Neural progenitor cell (in vitro differentiated cells): ENCODE results near the gene THRB. TPM values are rescaled to one million over a fixed set of nuclear protein-coding genes. Genes with fewer than 3 reads are reported as not detected.

ENCODE experiments used
- DNase-seq: peaks from one replicate; pipeline ENCODE4 v3.0.0-alpha.2; 2016; ENCODE audit warnings: low spot score
- H2AFZ ChIP-seq: fragments of 200-600 bp; sonication (generic); replicated peaks from 2 replicates; pipeline ENCODE4 v1.6.1; 2016; ENCODE audit warnings: antibody characterized with exemption
- H3F3A ChIP-seq: fragments of 200-600 bp; sonication (generic); 2 replicates; pipeline ENCODE4 v1.6.1; 2016; ENCODE audit warnings: antibody characterized with exemption, low read depth
- H3K27ac ChIP-seq: fragments of 200-600 bp; sonication (generic); 2 replicates; pipeline ENCODE4 v1.5.1; 2016; ENCODE audit warnings: mild to moderate bottlenecking
- H3K27me3 ChIP-seq: fragments of 200-600 bp; sonication (generic); 2 replicates; pipeline ENCODE4 v1.6.1; 2016; ENCODE audit warnings: mild to moderate bottlenecking, moderate library complexity
- H3K36me3 ChIP-seq: fragments of 200-600 bp; sonication (generic); 2 replicates; pipeline ENCODE4 v1.5.1; 2016
- H3K4me1 ChIP-seq: fragments of 200-600 bp; sonication (generic); 2 replicates; pipeline ENCODE4 v1.6.1; 2016; ENCODE audit warnings: mixed run types
- H3K4me2 ChIP-seq: fragments of 200-600 bp; sonication (generic); 2 replicates; pipeline ENCODE4 v1.6.1; 2016
- H3K4me3 ChIP-seq: fragments of 200-600 bp; sonication (generic); 2 replicates; pipeline ENCODE4 v1.5.1; 2016
- H3K79me2 ChIP-seq: fragments of 200-600 bp; sonication (generic); 2 replicates; pipeline ENCODE4 v1.6.1; 2016; ENCODE audit warnings: low read depth
- H3K9ac ChIP-seq: fragments of 200-600 bp; sonication (generic); 2 replicates; pipeline ENCODE4 v1.6.1; 2016
- H3K9me3 ChIP-seq: fragments of 200-600 bp; sonication (generic); 2 replicates; pipeline ENCODE4 v1.5.1; 2016; ENCODE audit warnings: low read depth
- H4K20me1 ChIP-seq: fragments of 200-600 bp; sonication (generic); 2 replicates; pipeline ENCODE4 v1.6.1; 2016; ENCODE audit warnings: low read depth
- H3K27ac Mint-ChIP-seq: 3 replicates; pipeline ENCODE4 v1.8.0; 2021; ENCODE audit warnings: mixed read lengths
- H3K27me3 Mint-ChIP-seq: 2 replicates; pipeline ENCODE4 v1.8.0; 2022; ENCODE audit warnings: low read depth, mild to moderate bottlenecking, inconsistent platforms, moderate library complexity, mixed read lengths; ENCODE audit not compliant: insufficient read depth
- H3K36me3 Mint-ChIP-seq: 3 replicates; pipeline ENCODE4 v1.8.0; 2021; ENCODE audit warnings: mixed read lengths
- H3K4me1 Mint-ChIP-seq: 3 replicates; pipeline ENCODE4 v1.8.0; 2021; ENCODE audit warnings: mixed read lengths
- H3K4me3 Mint-ChIP-seq: 3 replicates; pipeline ENCODE4 v1.8.0; 2021; ENCODE audit warnings: mild to moderate bottlenecking, moderate library complexity, mixed read lengths
- H3K9me3 Mint-ChIP-seq: 3 replicates; pipeline ENCODE4 v1.8.0; 2020; ENCODE audit warnings: mixed read lengths
- CTCF ChIP-seq: fragments of 200-600 bp; sonication (generic); IDR thresholded peaks from 2 replicates; pipeline ENCODE4 v1.5.1; 2017; ENCODE audit warnings: antibody characterized with exemption, mild to moderate bottlenecking
- EZH2 ChIP-seq: fragments of 200-600 bp; sonication (generic); IDR thresholded peaks from 2 replicates; pipeline ENCODE4 v1.6.1; 2017; ENCODE audit warnings: antibody characterized with exemption, mild to moderate bottlenecking, moderate library complexity
- EZH2phosphoT487 ChIP-seq: fragments of 200-600 bp; sonication (generic); IDR thresholded peaks from 2 replicates; pipeline ENCODE4 v1.6.1; 2017; ENCODE audit warnings: antibody characterized with exemption
- total RNA-seq: library from RNA; depleted of rRNA; stranded (reverse); fragments of >200 nt; gene quantifications from 2 replicates; pipeline ENCODE4 v1.2.3, GENCODE V29; 2015; ENCODE audit warnings: low replicate concordance

The THRB gene
- total RNA-seq, 1 donor from 2014 or later, result 1.2 TPM

GRCh38 chr3:24361623-24362022 lies 133.0 kb downstream of the THRB start:
- H3K9ac ChIP-seq, result no peak overlapping the region

GRCh38 chr3:24360957-24361356 lies 133.7 kb downstream of the THRB start:
- Mint-ChIP-seq H3K27ac (no peak overlapping the region), H3K9me3 (no peaks in the 10 kb centered on the region), H3K4me3 (no peak overlapping the region), H3K27me3 (peaks cover 2% of the 10 kb centered on the region), H3K36me3 (no peaks in the 10 kb centered on the region), H3K4me1 (peaks cover 18% of the 10 kb centered on the region)
- Histone ChIP-seq H3K9me3 (no peaks in the 10 kb centered on the region), H3K36me3 (no peaks in the 10 kb centered on the region), H4K20me1 (no peaks in the 10 kb centered on the region), H3K4me2 (no peak overlapping the region), H2AFZ (no peak overlapping the region), H3K27me3 (no peaks in the 10 kb centered on the region), H3K9ac (no peak overlapping the region), H3K79me2 (no peaks in the 10 kb centered on the region), H3F3A (no peaks in the 10 kb centered on the region), H3K4me1 (peaks cover 14% of the 10 kb centered on the region), H3K4me3 (no peak overlapping the region), H3K27ac (no peak overlapping the region)
- DNase-seq, result no peak
- TF ChIP-seq EZH2, result no peak
- no peak for TF ChIP-seq CTCF
- TF ChIP-seq EZH2phosphoT487, result no peak

More at GRCh38 chr3:24361623-24362022, 133.0 kb downstream of the THRB start:
- H3K4me2 ChIP-seq, result no peak overlapping the region
- H4K20me1 ChIP-seq, result no peaks in the 10 kb centered on the region
- H3K27ac ChIP-seq, result no peak overlapping the region
- peaks cover 2% of the 10 kb centered on the region for H3K27me3 Mint-ChIP-seq
- no peak overlapping the region for H3K4me3 ChIP-seq
- H3K36me3 ChIP-seq, result no peaks in the 10 kb centered on the region
- no peaks in the 10 kb centered on the region for H3K9me3 ChIP-seq
- no peaks in the 10 kb centered on the region for H3K9me3 Mint-ChIP-seq
- no peak for DNase-seq
- H3K4me1 ChIP-seq, result peaks cover 14% of the 10 kb centered on the region
- H2AFZ ChIP-seq, result no peak overlapping the region
- no peaks in the 10 kb centered on the region for H3F3A ChIP-seq
- H3K27ac Mint-ChIP-seq, result no peak overlapping the region
- no peaks in the 10 kb centered on the region for H3K36me3 Mint-ChIP-seq
- no peaks in the 10 kb centered on the region for H3K27me3 ChIP-seq
- H3K79me2 ChIP-seq, result no peaks in the 10 kb centered on the region
- peaks cover 18% of the 10 kb centered on the region for H3K4me1 Mint-ChIP-seq
- no peak for TF ChIP-seq CTCF
- no peak for TF ChIP-seq EZH2phosphoT487
- TF ChIP-seq EZH2, result no peak
- no peak overlapping the region for H3K4me3 Mint-ChIP-seq

- Histone ChIP-seq H3K27me3 (no peaks in the 10 kb centered on the region), H2AFZ (no peak overlapping the region), H3K27ac (no peak overlapping the region), H3K9me3 (no peaks in the 10 kb centered on the region), H3F3A (no peaks in the 10 kb centered on the region), H3K4me3 (no peak overlapping the region), H4K20me1 (no peaks in the 10 kb centered on the region), H3K4me1 (peaks cover 14% of the 10 kb centered on the region), H3K4me2 (no peak overlapping the region), H3K79me2 (no peaks in the 10 kb centered on the region), H3K36me3 (no peaks in the 10 kb centered on the region), H3K9ac (no peak overlapping the region)
- Mint-ChIP-seq H3K4me1 (peaks cover 17% of the 10 kb centered on the region), H3K4me3 (no peak overlapping the region), H3K27ac (no peak overlapping the region), H3K9me3 (no peaks in the 10 kb centered on the region), H3K27me3 (peaks cover 2% of the 10 kb centered on the region), H3K36me3 (no peaks in the 10 kb centered on the region)
- TF ChIP-seq EZH2phosphoT487 (no peak), EZH2 (no peak), CTCF (peak; percentile 23)
- peak; percentile 41 for DNase-seq
Measured at GRCh38 chr3:24359645-24360462, 134.8 kb downstream of the THRB start.
